ENCODE data around the gene BIRC2.
"Not testable (repeated sequence)": the region's sequence is repeated elsewhere in the genome, so short reads cannot be mapped to it uniquely, and the experiment has no call there.

The BIRC2 gene

DNA sequence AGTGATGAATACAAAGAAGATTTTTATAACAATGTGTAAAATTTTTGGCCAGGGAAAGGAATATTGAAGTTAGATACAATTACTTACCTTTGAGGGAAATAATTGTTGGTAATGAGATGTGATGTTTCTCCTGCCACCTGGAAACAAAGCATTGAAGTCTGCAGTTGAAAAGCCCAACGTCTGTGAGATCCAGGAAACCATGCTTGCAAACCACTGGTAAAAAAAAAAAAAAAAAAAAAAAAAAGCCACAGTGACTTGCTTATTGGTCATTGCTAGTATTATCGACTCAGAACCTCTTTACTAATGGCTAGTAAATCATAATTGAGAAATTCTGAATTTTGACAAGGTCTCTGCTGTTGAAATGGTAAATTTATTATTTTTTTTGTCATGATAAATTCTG, 24.5 kb upstream of the BIRC2 start:
- Histone ChIP-seq H3K36me3 (ENCODE audit: control insufficient read depth, insufficient read depth, low read length) (no peaks in the 10 kb centered on the region), H3K27me3 (ENCODE audit: control insufficient read depth, insufficient read depth, low read length, poor library complexity, severe bottlenecking) (peaks cover 4% of the 10 kb centered on the region), H3K4me1 (ENCODE audit: control insufficient read depth, insufficient read depth, low read length) (no peaks in the 10 kb centered on the region), H3K9me3 (ENCODE audit: control insufficient read depth, low read length) (no peaks in the 10 kb centered on the region), H3K27ac (ENCODE audit: insufficient read depth, low read depth, low read length, poor library complexity, severe bottlenecking) (no peak overlapping the region), H3K4me3 (ENCODE audit: insufficient read depth, low read depth, low read length) (no peak overlapping the region)
- WGBS, 2 experiments, result 67 to 100% methylated on average over 1 to 2 of the region's 2 CpGs

GRCh38 chr11:102323542-102324251, 23.3 kb upstream of the BIRC2 start:
- no peak overlapping the region for H3K4me3 ChIP-seq (ENCODE audit: insufficient read depth, low read depth, low read length)
- no peaks in the 10 kb centered on the region for H3K9me3 ChIP-seq (ENCODE audit: control insufficient read depth, low read length)
- H3K36me3 ChIP-seq (ENCODE audit: control insufficient read depth, insufficient read depth, low read length), result no peaks in the 10 kb centered on the region
- no CpG with 5 or more reads among the region's 1 CpG for WGBS, 2 experiments
- no peaks in the 10 kb centered on the region for H3K4me1 ChIP-seq (ENCODE audit: control insufficient read depth, insufficient read depth, low read length)
- H3K27me3 ChIP-seq (ENCODE audit: control insufficient read depth, insufficient read depth, low read length, poor library complexity, severe bottlenecking), result no peaks in the 10 kb centered on the region
- H3K27ac ChIP-seq (ENCODE audit: insufficient read depth, low read depth, low read length, poor library complexity, severe bottlenecking), result no peak overlapping the region

GRCh38 chr11:102325088-102325487, 21.9 kb upstream of the BIRC2 start:
- H3K36me3 ChIP-seq (ENCODE audit: control insufficient read depth, insufficient read depth, low read length), result no peaks in the 10 kb centered on the region
- whole genome bisulfite sequencing, 2 experiments, result 87 to 89% methylated on average over 2 of the region's 3 CpGs
- no peaks in the 10 kb centered on the region for H3K4me1 ChIP-seq (ENCODE audit: control insufficient read depth, insufficient read depth, low read length)
- H3K9me3 ChIP-seq (ENCODE audit: control insufficient read depth, low read length), result no peaks in the 10 kb centered on the region
- H3K27me3 ChIP-seq (ENCODE audit: control insufficient read depth, insufficient read depth, low read length, poor library complexity, severe bottlenecking), result no peaks in the 10 kb centered on the region
- H3K4me3 ChIP-seq (ENCODE audit: insufficient read depth, low read depth, low read length), result no peak overlapping the region
- no peak overlapping the region for H3K27ac ChIP-seq (ENCODE audit: insufficient read depth, low read depth, low read length, poor library complexity, severe bottlenecking)

DNA sequence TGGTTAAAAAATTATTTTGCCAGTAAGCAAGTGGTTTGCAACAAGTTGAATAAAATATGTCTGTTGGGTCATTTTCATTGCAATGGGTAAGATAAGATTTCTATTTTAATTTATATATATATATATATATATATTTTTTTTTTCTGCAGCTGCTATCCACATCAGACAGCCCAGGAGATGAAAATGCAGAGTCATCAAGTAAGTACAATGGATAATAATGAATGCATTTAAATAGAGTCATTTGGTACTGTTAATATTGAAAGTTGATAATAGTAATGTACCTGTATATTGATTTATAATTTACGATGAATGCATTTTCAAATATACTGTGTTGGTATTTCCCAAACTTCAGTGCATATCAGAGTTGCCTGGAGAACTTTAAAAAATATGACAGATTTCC, 18.3 kb upstream of the BIRC2 start:
- Histone ChIP-seq H3K4me3 (ENCODE audit: insufficient read depth, low read depth, low read length) (no peak overlapping the region), H3K9me3 (ENCODE audit: control insufficient read depth, low read length) (no peaks in the 10 kb centered on the region), H3K27me3 (ENCODE audit: control insufficient read depth, insufficient read depth, low read length, poor library complexity, severe bottlenecking) (no peaks in the 10 kb centered on the region), H3K4me1 (ENCODE audit: control insufficient read depth, insufficient read depth, low read length) (no peaks in the 10 kb centered on the region), H3K36me3 (ENCODE audit: control insufficient read depth, insufficient read depth, low read length) (no peaks in the 10 kb centered on the region), H3K27ac (ENCODE audit: insufficient read depth, low read depth, low read length, poor library complexity, severe bottlenecking) (no peak overlapping the region)
- 75 to 80% methylated on average over 1 of the region's 1 CpG for WGBS, 2 experiments

GRCh38 chr11:102330231-102330630, 16.8 kb upstream of the BIRC2 start:
- no peaks in the 10 kb centered on the region for H3K36me3 ChIP-seq (ENCODE audit: control insufficient read depth, insufficient read depth, low read length)
- H3K27me3 ChIP-seq (ENCODE audit: control insufficient read depth, insufficient read depth, low read length, poor library complexity, severe bottlenecking), result no peaks in the 10 kb centered on the region
- no peaks in the 10 kb centered on the region for H3K9me3 ChIP-seq (ENCODE audit: control insufficient read depth, low read length)
- H3K27ac ChIP-seq (ENCODE audit: insufficient read depth, low read depth, low read length, poor library complexity, severe bottlenecking), result no peak overlapping the region
- no peak overlapping the region for H3K4me3 ChIP-seq (ENCODE audit: insufficient read depth, low read depth, low read length)
- no peaks in the 10 kb centered on the region for H3K4me1 ChIP-seq (ENCODE audit: control insufficient read depth, insufficient read depth, low read length)

DNA sequence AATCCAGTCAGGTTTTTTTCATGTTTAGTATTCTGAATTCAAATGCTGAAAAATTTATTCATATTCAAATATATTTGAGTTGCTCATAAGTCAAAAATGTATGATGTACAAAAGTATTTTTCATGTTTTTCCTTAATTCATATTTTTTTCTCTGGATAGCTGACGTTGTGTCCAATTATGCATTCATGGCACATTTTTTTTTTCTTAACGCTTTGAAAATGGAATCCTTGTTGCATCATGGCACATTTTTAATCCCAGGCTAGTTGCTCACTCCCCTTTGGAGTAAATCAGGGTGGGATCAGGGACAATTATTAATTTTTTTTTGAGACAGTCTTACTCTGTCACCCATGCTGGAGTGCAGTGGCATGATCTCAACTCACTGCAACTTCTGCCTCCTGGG, 15.7 kb upstream of the BIRC2 start:
- Histone ChIP-seq H3K9me3 (ENCODE audit: control insufficient read depth, low read length) (no peaks in the 10 kb centered on the region), H3K27me3 (ENCODE audit: control insufficient read depth, insufficient read depth, low read length, poor library complexity, severe bottlenecking) (no peaks in the 10 kb centered on the region), H3K27ac (ENCODE audit: insufficient read depth, low read depth, low read length, poor library complexity, severe bottlenecking) (no peak overlapping the region), H3K4me3 (ENCODE audit: insufficient read depth, low read depth, low read length) (no peak overlapping the region), H3K36me3 (ENCODE audit: control insufficient read depth, insufficient read depth, low read length) (no peaks in the 10 kb centered on the region), H3K4me1 (ENCODE audit: control insufficient read depth, insufficient read depth, low read length) (no peaks in the 10 kb centered on the region)
- 86 to 94% methylated on average over 2 of the region's 2 CpGs for WGBS, 2 experiments

GRCh38 chr11:102332611-102332994, 14.4 kb upstream of the BIRC2 start:
- 86 to 89% methylated on average over 1 of the region's 1 CpG for WGBS, 2 experiments
- Histone ChIP-seq H3K4me3 (ENCODE audit: insufficient read depth, low read depth, low read length) (no peak overlapping the region), H3K27me3 (ENCODE audit: control insufficient read depth, insufficient read depth, low read length, poor library complexity, severe bottlenecking) (no peaks in the 10 kb centered on the region), H3K9me3 (ENCODE audit: control insufficient read depth, low read length) (no peaks in the 10 kb centered on the region), H3K36me3 (ENCODE audit: control insufficient read depth, insufficient read depth, low read length) (no peaks in the 10 kb centered on the region), H3K4me1 (ENCODE audit: control insufficient read depth, insufficient read depth, low read length) (no peaks in the 10 kb centered on the region), H3K27ac (ENCODE audit: insufficient read depth, low read depth, low read length, poor library complexity, severe bottlenecking) (no peak overlapping the region)

GRCh38 chr11:102338479-102339010, 8.5 kb upstream of the BIRC2 start:
- Histone ChIP-seq H3K9me3 (ENCODE audit: control insufficient read depth, low read length) (no peaks in the 10 kb centered on the region), H3K27me3 (ENCODE audit: control insufficient read depth, insufficient read depth, low read length, poor library complexity, severe bottlenecking) (no peaks in the 10 kb centered on the region), H3K4me1 (ENCODE audit: control insufficient read depth, insufficient read depth, low read length) (no peaks in the 10 kb centered on the region), H3K4me3 (ENCODE audit: insufficient read depth, low read depth, low read length) (no peak overlapping the region), H3K36me3 (ENCODE audit: control insufficient read depth, insufficient read depth, low read length) (no peaks in the 10 kb centered on the region), H3K27ac (ENCODE audit: insufficient read depth, low read depth, low read length, poor library complexity, severe bottlenecking) (no peak overlapping the region)

- not testable (repeated sequence) for H3K36me3 ChIP-seq (ENCODE audit: control insufficient read depth, insufficient read depth, low read length); H3K4me1 ChIP-seq (ENCODE audit: control insufficient read depth, insufficient read depth, low read length); H3K27ac ChIP-seq (ENCODE audit: insufficient read depth, low read depth, low read length, poor library complexity, severe bottlenecking); H3K27me3 ChIP-seq (ENCODE audit: control insufficient read depth, insufficient read depth, low read length, poor library complexity, severe bottlenecking); H3K9me3 ChIP-seq (ENCODE audit: control insufficient read depth, low read length); H3K4me3 ChIP-seq (ENCODE audit: insufficient read depth, low read depth, low read length)
- WGBS, 2 experiments, result 93% methylated on average over 7 of the region's 7 CpGs
Observed at GRCh38 chr11:102341311-102341710, 5.7 kb upstream of the BIRC2 start.

- no peak overlapping the region for H3K27ac ChIP-seq (ENCODE audit: insufficient read depth, low read depth, low read length, poor library complexity, severe bottlenecking)
- 88 to 89% methylated on average over 1 of the region's 1 CpG for WGBS, 2 experiments
Observed at GRCh38 chr11:102341844-102342318, 5.1 kb upstream of the BIRC2 start.

More at GRCh38 chr11:102341844-102342318, 5.1 kb upstream of the BIRC2 start:
- peaks cover 6% of the 10 kb centered on the region for H3K4me1 ChIP-seq (ENCODE audit: control insufficient read depth, insufficient read depth, low read length)
- H3K4me3 ChIP-seq (ENCODE audit: insufficient read depth, low read depth, low read length), result no peak overlapping the region
- no peaks in the 10 kb centered on the region for H3K27me3 ChIP-seq (ENCODE audit: control insufficient read depth, insufficient read depth, low read length, poor library complexity, severe bottlenecking)
- no peaks in the 10 kb centered on the region for H3K9me3 ChIP-seq (ENCODE audit: control insufficient read depth, low read length)
- no peaks in the 10 kb centered on the region for H3K36me3 ChIP-seq (ENCODE audit: control insufficient read depth, insufficient read depth, low read length)

All from ectodermal cell (in vitro differentiated cells).